CD4-positive, alpha-beta T cell (primary cell): Measurements from ENCODE around the gene PLD6. TPM values are rescaled to one million over a fixed set of nuclear protein-coding genes. Genes with fewer than 3 reads are reported as not detected.

Experiments used
- ATAC-seq: fragments of 200-7000 bp; cut with Tn5 transposase; one replicate; pipeline ENCODE4 v1.10.0; 2022; ENCODE audit warnings: mild to moderate bottlenecking; ENCODE audit not compliant: poor library complexity
- CTCF ChIA-PET: fragments of 350-600 bp; sonication (Branson Sonifier 250); formaldehyde crosslinking; loops from one replicate; lab custom pipeline; 2021; ENCODE audit warnings: antibody characterized with exemption, inconsistent platforms; lab: Charles Lee
- POLR2A ChIA-PET: fragments of 350-600 bp; sonication (Branson Sonifier 250); formaldehyde crosslinking; loops from one replicate; lab custom pipeline; 2021; ENCODE audit warnings: antibody characterized with exemption, inconsistent platforms; lab: Charles Lee
- DNase-seq, 14 experiments: peaks; one replicate each; pipeline ENCODE4 v3.0.0-alpha.2; 2013 to 2020; ENCODE audit warnings: mixed read lengths in 2 of 14
- H3K27ac ChIP-seq, 2 donors: one replicate each; pipeline versions ENCODE4 v1.5.1 to v1.7.0; 2013; ENCODE audit warnings: low read length in 2 of 2, low read depth in 1 of 2, mild to moderate bottlenecking in 1 of 2
- H3K27me3 ChIP-seq, 2 experiments: 1 replicate in 1 of 2; 2 replicates in 1 of 2; pipeline versions ENCODE4 v1.6.1 to v1.7.0; 2013; ENCODE audit warnings: low read length in 2 of 2, control low read depth in 1 of 2, mild to moderate bottlenecking in 1 of 2, moderate library complexity in 1 of 2; ENCODE audit not compliant: insufficient read depth in 2 of 2, control insufficient read depth in 1 of 2
- H3K36me3 ChIP-seq: one replicate; pipeline ENCODE4 v1.6.1; 2013; ENCODE audit warnings: low read length, control low read depth; ENCODE audit not compliant: insufficient read depth
- H3K4me1 ChIP-seq: one replicate; pipeline ENCODE4 v1.6.1; 2013; ENCODE audit warnings: low read length, control low read depth; ENCODE audit not compliant: insufficient read depth
- H3K4me3 ChIP-seq: one replicate; pipeline ENCODE4 v1.5.1; 2013; ENCODE audit warnings: mild to moderate bottlenecking, low read length, moderate library complexity
- H3K9me3 ChIP-seq, 2 experiments: 1 replicate in 1 of 2; 2 replicates in 1 of 2; pipeline versions ENCODE4 v1.6.1 to v1.7.0; 2013; ENCODE audit warnings: low read length in 2 of 2, mild to moderate bottlenecking in 2 of 2, control low read depth in 1 of 2, moderate library complexity in 1 of 2; ENCODE audit not compliant: control insufficient read depth in 1 of 2, insufficient read depth in 1 of 2
- H3K27ac Mint-ChIP-seq: one replicate; pipeline ENCODE4 v1.8.0; 2020; ENCODE audit warnings: mixed read lengths
- H3K27me3 Mint-ChIP-seq: one replicate; pipeline ENCODE4 v1.8.0; 2021; ENCODE audit warnings: mixed read lengths
- H3K36me3 Mint-ChIP-seq: one replicate; pipeline ENCODE4 v1.8.0; 2021; ENCODE audit warnings: low read depth, mixed read lengths
- H3K4me1 Mint-ChIP-seq: one replicate; pipeline ENCODE4 v1.8.0; 2021; ENCODE audit warnings: low read depth, mixed read lengths
- H3K4me3 Mint-ChIP-seq: one replicate; pipeline ENCODE4 v1.8.0; 2020; ENCODE audit warnings: mild to moderate bottlenecking, mixed read lengths
- H3K9me3 Mint-ChIP-seq: one replicate; pipeline ENCODE4 v1.8.0; 2020; ENCODE audit warnings: mixed read lengths
- CTCF ChIP-seq: fragments of 200-600 bp; IDR thresholded peaks from one replicate; pipeline ENCODE4 v1.8.0; 2022; ENCODE audit warnings: antibody characterized with exemption, mild to moderate bottlenecking
- intact Hi-C, 2 experiments: fragments of 100-400 bp; cut with DNase I in 1 of 2; cut with micrococcal nuclease in 1 of 2; formaldehyde crosslinking; loops; one replicate each; pipeline versions ENCODE4 v1.15.1 to v1.9.0; 2023 to 2025; cut with DNase I, micrococcal nuclease
- total RNA-seq, 174 experiments: library from RNA in 2 of 174; stranded (reverse) in 2 of 174; gene quantifications; one replicate each; pipeline ENCODE4 v1.2.3 and lab custom pipeline; 2021 to 2026

Gene PLD6
- total RNA-seq, 2 experiments from 2014 or later, result 7.1 to 7.5 TPM

DNA sequence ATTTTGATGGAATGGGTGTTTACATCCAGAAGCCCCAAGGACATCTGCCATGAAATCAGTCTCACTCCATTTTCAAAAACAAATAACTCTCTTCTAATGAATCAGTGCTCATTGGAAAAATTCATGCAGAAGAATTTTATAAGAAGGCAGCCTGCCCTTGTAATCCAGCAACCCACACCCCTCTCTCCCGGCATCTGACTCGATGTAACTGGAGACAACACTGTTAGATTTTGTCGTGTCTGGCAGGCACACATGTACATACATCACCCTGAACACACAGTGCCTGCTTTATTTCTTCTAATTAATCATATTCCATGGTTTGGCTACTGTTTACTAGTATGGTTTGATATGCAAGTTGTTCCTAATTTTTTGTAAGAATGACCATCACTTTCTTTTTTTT is 11.9 kb upstream of the PLD6 start:
- ATAC-seq (no peak), DNase-seq (no peak)
- intact Hi-C loops, result loop anchor here in 1 of 2 experiments (5.0 kb wide), 1 partner anchor 41 kb away; no protein-coding TSS in a partner anchor
- peaks cover 72% of the 10 kb centered on the region for H3K36me3 Mint-ChIP-seq
- H3K27me3 Mint-ChIP-seq, result no peaks in the 10 kb centered on the region
- Histone ChIP-seq H3K4me3 (no peak overlapping the region), H3K9me3 (no peaks in the 10 kb centered on the region), H3K27me3 (no peaks in the 10 kb centered on the region), H3K27ac (no peak overlapping the region), H3K36me3 (peaks cover 83% of the 10 kb centered on the region), H3K4me1 (no peaks in the 10 kb centered on the region)
- H3K4me3 Mint-ChIP-seq, result no peak overlapping the region
- peak overlapping the region; percentile 38 for H3K27ac Mint-ChIP-seq
- no peak for TF ChIP-seq CTCF
- ChIA-PET CTCF (no interaction called here), POLR2A (no interaction called here)
- no peaks in the 10 kb centered on the region for H3K9me3 Mint-ChIP-seq
- no peaks in the 10 kb centered on the region for H3K4me1 Mint-ChIP-seq

DNA sequence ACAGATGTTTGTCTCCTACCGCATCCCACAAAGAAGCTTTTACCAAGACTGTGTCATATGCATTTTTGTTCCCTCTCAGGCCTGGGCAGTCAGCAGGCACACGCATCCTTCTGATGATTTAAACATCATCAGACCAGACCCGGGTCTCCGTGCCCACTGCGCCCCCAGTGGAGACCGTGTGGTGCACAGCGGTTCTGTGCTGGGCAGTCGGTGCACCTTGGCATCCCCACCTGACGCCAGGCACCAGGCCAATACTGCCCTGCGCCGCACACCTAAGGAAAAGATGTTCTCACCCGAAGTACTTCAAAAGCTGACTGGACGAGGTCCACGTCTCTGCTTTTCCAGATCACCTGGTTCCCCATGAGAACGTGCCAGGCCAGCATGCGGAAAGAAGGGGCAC is 10.6 kb upstream of the PLD6 start:
- Histone ChIP-seq H3K36me3 (peaks cover 73% of the 10 kb centered on the region), H3K9me3 (no peaks in the 10 kb centered on the region), H3K27ac (no peak overlapping the region), H3K4me3 (no peak overlapping the region), H3K27me3 (no peaks in the 10 kb centered on the region), H3K4me1 (no peaks in the 10 kb centered on the region)
- no peak for DNase-seq
- H3K4me3 Mint-ChIP-seq, result no peak overlapping the region
- CTCF ChIA-PET, result no interaction called here
- H3K4me1 Mint-ChIP-seq, result no peaks in the 10 kb centered on the region
- TF ChIP-seq CTCF, result no peak
- H3K27ac Mint-ChIP-seq, result no peak overlapping the region
- POLR2A ChIA-PET, result no interaction called here
- no peaks in the 10 kb centered on the region for H3K9me3 Mint-ChIP-seq
- no peak for ATAC-seq
- H3K36me3 Mint-ChIP-seq, result peaks cover 67% of the 10 kb centered on the region
- intact Hi-C loops, result loop anchor here in 1 of 2 experiments (5.0 kb wide), 1 partner anchor 39 kb away; no protein-coding TSS in a partner anchor
- no peaks in the 10 kb centered on the region for H3K27me3 Mint-ChIP-seq

DNA sequence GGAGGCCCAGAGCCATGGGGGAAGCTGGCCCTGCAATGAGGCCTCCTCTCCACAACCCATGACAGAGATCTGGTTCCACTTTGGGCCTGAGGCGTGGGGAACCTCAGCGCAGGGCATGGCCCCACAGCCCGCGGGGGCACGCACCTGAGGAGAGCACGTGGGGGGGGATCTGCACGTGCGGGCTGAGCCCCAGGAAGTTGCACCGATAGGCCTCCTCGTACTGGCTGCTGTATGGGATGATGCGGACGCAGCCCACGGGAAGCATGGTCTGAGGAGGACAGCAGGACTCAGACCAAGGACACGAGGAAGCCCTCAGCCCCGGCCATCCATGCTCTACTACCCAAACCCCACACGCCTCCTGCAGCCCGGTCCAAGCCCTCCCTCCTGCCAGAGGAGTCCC is 10.1 kb upstream of the PLD6 start:
- no peak for TF ChIP-seq CTCF
- Histone ChIP-seq H3K36me3 (peaks cover 68% of the 10 kb centered on the region), H3K27me3 (no peaks in the 10 kb centered on the region), H3K4me1 (no peaks in the 10 kb centered on the region), H3K4me3 (no peak overlapping the region), H3K9me3 (no peaks in the 10 kb centered on the region), H3K27ac (no peak overlapping the region)
- DNase-seq, result no peak
- Mint-ChIP-seq H3K9me3 (no peaks in the 10 kb centered on the region), H3K36me3 (peaks cover 61% of the 10 kb centered on the region), H3K4me3 (no peak overlapping the region), H3K4me1 (no peaks in the 10 kb centered on the region), H3K27ac (no peak overlapping the region), H3K27me3 (no peaks in the 10 kb centered on the region)
- ChIA-PET CTCF (no interaction called here), POLR2A (no interaction called here)
- intact Hi-C loops, result loop anchor here in 1 of 2 experiments (5.0 kb wide), 1 partner anchor 39 kb away; no protein-coding TSS in a partner anchor
- no peak for ATAC-seq
